ENCODE data around the gene ITPKA.
"Not testable (repeated sequence)": the region's sequence is repeated elsewhere in the genome, so short reads cannot be mapped to it uniquely, and the experiment has no call there.

The ITPKA gene

GRCh38 chr15:41493205-41493901, at the start of gene ITPKA:
Gene ITPKA, plus strand, starts transcription at chr15:41493874. Its CDS starts 54 bp downstream, at chr15:41493928.
- no peak for DNase-seq (ENCODE audit: low read depth, low spot score)
- peak within 1 kb of the TSS; percentile 6 for H3K27ac ChIP-seq

- DNase-seq (ENCODE audit: low read depth, low spot score) = no peak
- H3K27ac ChIP-seq = no peak overlapping the region
These were observed 48.3 kb upstream of the ITPKA start for GRCh38 chr15:41445399-41445798.

GRCh38 chr15:41462084-41462795, 31.4 kb upstream of the ITPKA start:
- DNase-seq (ENCODE audit: low read depth, low spot score) = no peak
- H3K27ac ChIP-seq = no peak overlapping the region

- DNase-seq (ENCODE audit: low read depth, low spot score) = no peak
- no peak overlapping the region for H3K27ac ChIP-seq
These were observed 28.6 kb upstream of the ITPKA start for GRCh38 chr15:41464889-41465580.

- H3K27ac ChIP-seq = no peak overlapping the region
- no peak for DNase-seq (ENCODE audit: low read depth, low spot score)
These were observed 27.8 kb upstream of the ITPKA start for GRCh38 chr15:41465822-41466421.

GRCh38 chr15:41466711-41467110, 27.0 kb upstream of the ITPKA start:
- DNase-seq (ENCODE audit: low read depth, low spot score) = no peak
- H3K27ac ChIP-seq = no peak overlapping the region

GRCh38 chr15:41469644-41470043, 24.0 kb upstream of the ITPKA start:
- DNase-seq (ENCODE audit: low read depth, low spot score); H3K27ac ChIP-seq: not testable (repeated sequence)

- DNase-seq (ENCODE audit: low read depth, low spot score) = no peak
These were observed 20.3 kb upstream of the ITPKA start for GRCh38 chr15:41473418-41473817.

GRCh38 chr15:41474436-41474835, 19.2 kb upstream of the ITPKA start:
- no peak for DNase-seq (ENCODE audit: low read depth, low spot score)
- no peak overlapping the region for H3K27ac ChIP-seq

More at GRCh38 chr15:41473418-41473817, 20.3 kb upstream of the ITPKA start:
- no peak overlapping the region for H3K27ac ChIP-seq

GRCh38 chr15:41474941-41475340, 18.7 kb upstream of the ITPKA start:
- H3K27ac ChIP-seq = no peak overlapping the region
- DNase-seq (ENCODE audit: low read depth, low spot score) = no peak

- no peak for DNase-seq (ENCODE audit: low read depth, low spot score)
- H3K27ac ChIP-seq = peak overlapping the region; percentile 87
These were observed 17.1 kb upstream of the ITPKA start for GRCh38 chr15:41476416-41477048.

GRCh38 chr15:41480396-41481140, 13.1 kb upstream of the ITPKA start:
- H3K27ac ChIP-seq = no peak overlapping the region
- DNase-seq (ENCODE audit: low read depth, low spot score) = no peak

- DNase-seq (ENCODE audit: low read depth, low spot score) = no peak
These were observed 11.4 kb upstream of the ITPKA start for GRCh38 chr15:41482110-41482877.

GRCh38 chr15:41483115-41483514, 10.6 kb upstream of the ITPKA start:
- H3K27ac ChIP-seq = no peak overlapping the region
- no peak for DNase-seq (ENCODE audit: low read depth, low spot score)

More at GRCh38 chr15:41482110-41482877, 11.4 kb upstream of the ITPKA start:
- no peak overlapping the region for H3K27ac ChIP-seq

- no peak for DNase-seq (ENCODE audit: low read depth, low spot score)
- H3K27ac ChIP-seq = no peak overlapping the region
These were observed 10.2 kb upstream of the ITPKA start for GRCh38 chr15:41483519-41483918.

- no peak for DNase-seq (ENCODE audit: low read depth, low spot score)
- H3K27ac ChIP-seq = no peak overlapping the region
These were observed 8.6 kb upstream of the ITPKA start for GRCh38 chr15:41484937-41485625.

- DNase-seq (ENCODE audit: low read depth, low spot score) = no peak
- H3K27ac ChIP-seq = no peak overlapping the region
These were observed 7.4 kb upstream of the ITPKA start for GRCh38 chr15:41486286-41486685.

GRCh38 chr15:41487381-41487780, 6.3 kb upstream of the ITPKA start:
- no peak overlapping the region for H3K27ac ChIP-seq
- no peak for DNase-seq (ENCODE audit: low read depth, low spot score)
